Measurements from ENCODE around the gene EPB41L2.
"Not testable (repeated sequence)": the region's sequence is repeated elsewhere in the genome, so short reads cannot be mapped to it uniquely, and the experiment has no call there.

EPB41L2 gene

DNA sequence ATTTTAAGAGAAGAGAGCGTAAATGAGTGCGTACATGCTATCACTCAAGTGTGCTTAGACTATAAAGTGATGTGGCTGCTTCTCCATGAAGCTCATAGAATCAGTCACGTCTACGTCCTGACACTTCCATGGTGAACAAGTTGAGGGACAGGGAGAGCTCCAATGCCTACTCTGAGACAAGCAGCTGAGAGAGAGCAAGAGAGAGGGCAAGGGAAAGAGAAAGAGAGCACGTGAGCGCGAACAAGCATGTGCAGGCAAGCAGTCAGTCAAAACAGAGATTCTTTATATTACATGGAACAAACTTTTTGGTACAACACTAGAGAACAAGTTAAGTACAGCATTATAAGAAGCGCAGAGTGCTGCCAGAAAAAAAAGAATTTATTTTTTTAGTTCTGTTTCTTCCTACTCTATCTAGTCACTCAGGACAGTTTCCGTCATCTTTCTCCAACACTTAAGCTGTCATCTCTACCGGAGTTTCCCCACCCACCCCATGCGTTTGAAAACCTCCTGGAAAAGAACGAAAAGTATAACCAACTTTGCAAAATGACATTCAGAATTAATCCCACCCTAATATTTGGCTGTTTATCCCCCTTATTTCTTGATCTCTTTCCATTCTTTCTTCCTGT lies 61.8 kb downstream of the EPB41L2 start:
- no peak for FAIRE-seq

DNA sequence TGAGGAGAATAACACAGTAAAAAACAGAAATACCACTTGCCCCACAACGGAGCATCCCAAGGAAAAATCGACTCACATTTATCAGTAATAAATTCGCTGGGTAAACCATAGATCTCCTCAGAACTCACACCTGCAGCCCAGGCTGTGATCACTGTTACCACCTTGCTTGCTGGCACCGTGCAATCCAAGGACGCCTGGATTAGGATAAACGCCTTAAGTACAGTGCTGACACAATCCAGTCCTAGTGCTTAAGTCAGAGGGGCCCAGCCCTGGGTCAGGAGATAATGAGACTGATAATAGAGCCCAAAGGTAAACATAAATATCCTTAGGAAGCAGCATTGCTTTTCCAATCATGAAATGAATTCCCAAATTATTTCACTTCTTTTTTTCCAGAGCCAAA lies 62.5 kb downstream of the EPB41L2 start:
- FAIRE-seq: no peak

- FAIRE-seq: no peak
Measured at GRCh38 chr6:130997061-130997753, 65.8 kb downstream of the EPB41L2 start.

- FAIRE-seq: no peak
Measured at GRCh38 chr6:130996635-130997034, 66.4 kb downstream of the EPB41L2 start.

GRCh38 chr6:130995783-130996447 lies 67.1 kb downstream of the EPB41L2 start:
- no peak for FAIRE-seq

- FAIRE-seq: no peak
Measured at GRCh38 chr6:130994319-130995097, 68.5 kb downstream of the EPB41L2 start.

DNA sequence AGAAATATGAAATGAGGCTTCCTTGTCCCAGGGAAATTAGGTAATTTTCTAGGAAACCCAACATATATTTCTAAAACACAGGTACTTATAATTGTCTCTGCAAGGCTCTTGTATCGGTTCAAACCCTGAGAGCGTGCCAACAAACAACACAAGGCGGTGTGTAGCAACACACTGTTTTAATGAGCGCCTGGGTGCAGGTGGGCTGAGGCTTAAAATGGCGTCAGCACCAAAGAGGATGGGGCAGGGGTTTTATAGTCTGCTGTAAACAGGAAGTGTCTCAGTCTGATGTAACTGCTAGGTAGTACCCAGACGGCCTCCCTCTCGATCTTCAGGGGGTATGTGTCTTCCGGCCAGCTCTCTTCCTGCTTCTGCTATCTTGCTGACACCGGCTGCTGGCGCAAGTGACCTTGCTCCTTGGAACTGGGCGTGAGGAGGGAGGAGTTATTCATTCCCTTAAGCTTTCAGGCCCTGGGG lies 69.7 kb downstream of the EPB41L2 start:
- no peak for FAIRE-seq

DNA sequence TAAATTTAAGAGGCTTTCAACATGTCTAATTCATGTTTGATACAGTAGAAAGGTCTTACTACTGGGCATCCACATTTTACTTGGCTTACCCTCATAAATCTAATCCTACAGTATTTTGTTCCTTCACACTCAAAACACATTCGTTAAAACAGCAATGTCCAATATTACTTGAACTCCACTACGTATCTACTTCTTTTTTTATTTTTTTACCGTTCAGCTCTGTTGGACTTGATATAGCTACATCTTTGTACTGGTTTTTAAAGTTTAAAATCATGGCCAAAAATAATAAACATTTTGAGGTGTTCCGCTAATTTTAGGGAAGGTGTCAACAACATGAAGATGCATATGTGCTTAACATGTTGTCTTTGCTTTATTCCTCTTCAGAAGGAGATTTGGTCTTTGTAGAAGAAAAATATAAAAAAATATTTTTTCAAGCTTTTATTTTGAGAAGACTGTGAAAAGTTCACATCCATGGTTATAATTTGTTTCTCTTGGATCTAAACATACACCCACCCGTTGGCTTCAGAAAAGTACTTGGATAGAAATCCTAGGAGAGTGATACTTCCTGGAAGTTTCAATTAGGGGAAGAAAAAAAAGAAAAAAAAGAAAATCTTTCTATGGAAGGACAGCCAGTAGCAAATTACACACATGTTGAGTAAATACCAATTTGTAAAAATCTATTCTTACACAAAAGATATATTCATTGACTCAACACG lies 71.5 kb downstream of the EPB41L2 start:
- FAIRE-seq: no peak

GRCh38 chr6:130987539-130987938 lies 75.5 kb downstream of the EPB41L2 start:
- FAIRE-seq: not testable (repeated sequence)

DNA sequence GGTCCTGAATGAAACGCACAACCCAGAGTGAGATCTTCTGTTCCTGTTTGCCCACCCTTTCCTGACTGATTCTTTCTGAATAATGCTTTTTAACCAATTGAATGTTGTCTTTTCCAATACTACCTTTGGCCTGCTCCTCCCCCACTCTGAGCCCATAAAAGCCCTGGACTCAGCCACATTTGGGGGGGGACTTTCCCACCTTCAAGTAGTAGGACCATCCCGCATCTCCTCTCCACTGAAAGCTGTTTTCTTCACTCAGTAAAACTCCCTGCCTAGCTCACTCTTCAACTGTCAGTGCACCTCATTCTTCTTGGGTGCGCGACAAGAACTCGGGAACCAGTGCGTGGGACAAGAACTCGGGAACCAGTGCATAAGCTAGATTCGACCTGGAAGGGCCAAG lies 77.9 kb downstream of the EPB41L2 start:
- no peak for FAIRE-seq

GRCh38 chr6:130982941-130983456 lies 80.0 kb downstream of the EPB41L2 start:
- FAIRE-seq: no peak

GRCh38 chr6:130982135-130982534 lies 80.9 kb downstream of the EPB41L2 start:
- FAIRE-seq: no peak

GRCh38 chr6:130981409-130981808 lies 81.6 kb downstream of the EPB41L2 start:
- no peak for FAIRE-seq

GRCh38 chr6:130980310-130981032 lies 82.6 kb downstream of the EPB41L2 start:
- no peak for FAIRE-seq

- no peak for FAIRE-seq
Measured at GRCh38 chr6:130978660-130979396, 84.2 kb downstream of the EPB41L2 start.

DNA sequence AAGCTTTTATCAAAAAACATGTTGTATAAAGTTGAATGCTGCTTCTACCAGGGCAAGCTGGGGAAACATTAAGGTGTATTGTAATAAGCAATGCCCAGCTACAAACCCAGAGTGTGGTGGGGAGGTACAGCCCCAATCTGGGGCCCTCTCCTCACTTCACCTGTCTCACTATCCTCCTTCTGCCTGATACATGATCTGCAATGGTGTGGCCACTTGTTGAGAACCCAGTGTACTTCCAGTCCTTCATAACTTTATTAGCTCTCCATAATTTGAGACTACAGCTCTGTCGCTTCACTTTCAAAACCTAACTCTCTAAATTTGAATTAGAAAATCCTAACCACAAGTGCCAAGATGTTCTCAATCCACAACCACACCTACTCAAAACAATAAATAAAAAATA lies 84.9 kb downstream of the EPB41L2 start:
- no peak for FAIRE-seq

DNA sequence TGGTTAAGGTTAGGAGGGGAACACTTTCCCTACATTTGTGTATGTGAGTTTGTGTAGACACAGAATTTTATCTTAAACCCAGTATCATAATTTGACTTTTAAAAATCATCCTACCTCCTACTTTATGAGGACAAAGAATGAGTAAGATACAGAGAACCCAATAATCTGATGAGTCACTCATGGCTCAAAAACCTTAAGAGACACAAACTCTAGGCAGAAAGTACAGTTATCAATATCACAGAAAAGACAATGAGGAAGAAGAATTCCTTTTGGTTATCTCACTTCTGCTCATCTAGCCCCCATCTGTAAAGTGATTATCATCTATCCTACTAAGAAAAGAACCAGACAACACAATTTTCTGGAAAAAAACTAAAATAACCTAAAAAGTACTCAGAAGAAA lies 87.7 kb downstream of the EPB41L2 start:
- FAIRE-seq: no peak

DNA sequence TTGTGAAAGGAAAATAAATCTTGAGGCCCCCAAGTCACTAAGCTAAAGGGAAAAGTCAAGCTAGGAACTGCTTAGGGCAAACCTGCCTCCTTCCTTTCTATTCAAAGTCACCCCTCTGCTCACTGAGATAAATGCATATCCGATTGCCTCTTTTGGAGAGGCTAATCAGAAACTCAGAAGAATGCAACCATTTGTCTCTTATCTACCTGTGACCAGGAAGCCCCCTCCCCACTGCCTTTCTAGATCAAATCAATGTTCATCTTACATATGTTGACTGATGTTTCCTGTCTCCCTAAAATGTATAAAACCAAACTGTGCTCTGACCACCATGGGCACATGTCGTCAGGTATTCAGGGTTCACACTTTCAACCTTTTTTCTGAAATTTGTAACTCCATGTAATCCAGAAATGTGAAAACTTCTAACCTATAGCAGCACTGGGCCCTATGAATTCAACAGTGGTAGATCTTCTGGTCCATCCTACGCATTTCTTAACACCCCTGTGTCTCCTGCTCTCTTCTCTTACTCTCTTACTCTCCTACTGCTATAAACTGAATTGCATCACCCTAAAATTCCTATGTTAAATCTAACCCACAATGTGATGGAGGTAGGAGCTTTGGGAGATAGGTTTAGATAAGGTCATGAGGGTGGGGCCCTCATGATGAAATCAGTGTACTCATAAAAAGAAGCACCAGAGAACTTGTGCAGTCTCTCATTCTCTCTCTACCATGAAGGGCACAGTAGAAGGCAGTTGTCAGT lies 89.3 kb downstream of the EPB41L2 start:
- no peak for FAIRE-seq

GRCh38 chr6:130971504-130971903 lies 91.5 kb downstream of the EPB41L2 start:
- no peak for FAIRE-seq

- FAIRE-seq: no peak
Measured at GRCh38 chr6:130970839-130971410, 92.1 kb downstream of the EPB41L2 start.

Measured in G401.6 (cell line).